Astrocyte (in vitro differentiated cells and primary cell): ENCODE results near the gene MRTFA.

Experiments used
- EZH2 ChIP-seq: IDR thresholded peaks from 2 replicates; pipeline ENCODE4 v1.6.1; 2012; ENCODE audit warnings: mild to moderate bottlenecking, low read length, inconsistent platforms; ENCODE audit not compliant: insufficient read depth
- TF ChIP-seq, protein P1 (sequence below): IDR thresholded peaks from 2 replicates; pipeline ENCODE4 v1.5.1; 2011; ENCODE audit warnings: low read depth, mild to moderate bottlenecking, inconsistent platforms, low read length, moderate library complexity; ENCODE audit not compliant: insufficient read depth

DNA sequence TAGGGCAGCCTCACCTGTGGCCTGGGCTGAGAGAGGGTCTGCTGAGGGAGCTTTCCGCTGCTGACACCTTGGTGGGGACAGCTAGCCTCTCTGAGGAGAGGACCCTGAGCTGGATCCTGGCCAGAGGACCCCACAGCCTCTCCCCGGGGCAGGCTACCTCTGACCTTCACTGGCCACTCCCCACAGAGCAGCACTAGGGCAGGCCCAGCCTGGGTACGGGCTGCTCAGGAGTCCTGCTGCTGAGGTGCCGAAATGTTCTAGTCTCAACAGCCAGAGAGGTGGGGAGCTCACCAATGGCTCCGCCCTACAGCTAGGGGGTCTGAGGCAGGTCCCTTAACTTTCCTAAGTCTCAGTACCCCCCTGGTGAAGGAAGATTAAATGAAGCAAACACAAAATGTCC is 218.6 kb downstream of the MRTFA start:
- TF ChIP-seq, protein P1, sequence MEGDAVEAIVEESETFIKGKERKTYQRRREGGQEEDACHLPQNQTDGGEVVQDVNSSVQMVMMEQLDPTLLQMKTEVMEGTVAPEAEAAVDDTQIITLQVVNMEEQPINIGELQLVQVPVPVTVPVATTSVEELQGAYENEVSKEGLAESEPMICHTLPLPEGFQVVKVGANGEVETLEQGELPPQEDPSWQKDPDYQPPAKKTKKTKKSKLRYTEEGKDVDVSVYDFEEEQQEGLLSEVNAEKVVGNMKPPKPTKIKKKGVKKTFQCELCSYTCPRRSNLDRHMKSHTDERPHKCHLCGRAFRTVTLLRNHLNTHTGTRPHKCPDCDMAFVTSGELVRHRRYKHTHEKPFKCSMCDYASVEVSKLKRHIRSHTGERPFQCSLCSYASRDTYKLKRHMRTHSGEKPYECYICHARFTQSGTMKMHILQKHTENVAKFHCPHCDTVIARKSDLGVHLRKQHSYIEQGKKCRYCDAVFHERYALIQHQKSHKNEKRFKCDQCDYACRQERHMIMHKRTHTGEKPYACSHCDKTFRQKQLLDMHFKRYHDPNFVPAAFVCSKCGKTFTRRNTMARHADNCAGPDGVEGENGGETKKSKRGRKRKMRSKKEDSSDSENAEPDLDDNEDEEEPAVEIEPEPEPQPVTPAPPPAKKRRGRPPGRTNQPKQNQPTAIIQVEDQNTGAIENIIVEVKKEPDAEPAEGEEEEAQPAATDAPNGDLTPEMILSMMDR = no peak
- no peak for TF ChIP-seq EZH2
